OCI-LY3 (cell line): ENCODE data around the gene SYT7.
A peak's percentile ranks its signal among the peaks of the same experiment; 100 is the strongest.

Source experiments
- H2AFZ ChIP-seq: fragments of 200-600, 300-600 bp; shearing (Covaris generic); 2 replicates; pipeline ENCODE4 v1.6.0; 2014; ENCODE audit warnings: antibody characterized with exemption, low read depth, low read length
- H3K27ac ChIP-seq: fragments of 200-600, 300-600 bp; sonication (generic); 2 replicates; pipeline ENCODE4 v1.5.1; 2014; ENCODE audit warnings: mild to moderate bottlenecking, low read length, moderate library complexity, mixed read lengths
- H3K27me3 ChIP-seq: fragments of 200-600, 300-600 bp; sonication (generic); 2 replicates; pipeline ENCODE4 v1.6.1; 2014; ENCODE audit warnings: low read depth, low read length, mixed read lengths
- H3K36me3 ChIP-seq: fragments of 200-600, 300-600 bp; sonication (generic); replicated peaks from 2 replicates; pipeline ENCODE3; 2014; ENCODE audit warnings: low read depth, low read length, mixed read lengths
- H3K4me1 ChIP-seq: fragments of 300-600, 200-600 bp; sonication (generic); 2 replicates; pipeline ENCODE4 v1.6.1; 2014; ENCODE audit warnings: low read length, mixed read lengths
- H3K4me2 ChIP-seq: fragments of 200-600, 300-600 bp; sonication (generic); 2 replicates; pipeline ENCODE4 v1.6.1; 2014; ENCODE audit warnings: low read length, mixed read lengths
- H3K4me3 ChIP-seq: fragments of 300-600, 200-600 bp; sonication (generic); 2 replicates; pipeline ENCODE4 v1.5.1; 2014; ENCODE audit warnings: antibody characterized with exemption, mild to moderate bottlenecking, low read length, moderate library complexity
- H3K79me2 ChIP-seq: fragments of 300-600, 200-600 bp; shearing (Covaris generic); 2 replicates; pipeline ENCODE4 v1.6.1; 2014; ENCODE audit warnings: mild to moderate bottlenecking, low read length, mixed read lengths
- H3K9ac ChIP-seq: fragments of 300-600, 200-600 bp; shearing (Covaris generic); 2 replicates; pipeline ENCODE4 v1.6.0; 2014; ENCODE audit warnings: mild to moderate bottlenecking, low read length, moderate library complexity
- H3K9me3 ChIP-seq: fragments of 200-600, 300-600 bp; shearing (Covaris generic); 2 replicates; pipeline ENCODE4 v1.6.1; 2014; ENCODE audit warnings: low read length, mixed read lengths; ENCODE audit not compliant: insufficient read depth
- H4K20me1 ChIP-seq: fragments of 200-600, 300-600 bp; sonication (generic); 2 replicates; pipeline ENCODE4 v1.6.1; 2016; ENCODE audit warnings: low read length, mixed read lengths; ENCODE audit not compliant: insufficient read depth
- CTCF ChIP-seq: fragments of 200-600, 300-600 bp; sonication (generic); IDR thresholded peaks from 2 replicates; pipeline ENCODE4 v1.5.1; 2014; ENCODE audit warnings: antibody characterized with exemption, low read length, low read depth
- EZH2phosphoT487 ChIP-seq: fragments of 200-600 bp; shearing (Covaris generic); IDR thresholded peaks from 2 replicates; pipeline ENCODE4 v1.6.1; 2018; ENCODE audit warnings: antibody characterized with exemption, mixed run types, low read depth

Gene SYT7

GRCh38 chr11:61549177-61549576 is 31.7 kb downstream of the SYT7 start:
- Histone ChIP-seq H3K4me3 (no peak overlapping the region), H2AFZ (no peak overlapping the region), H3K4me1 (peaks cover 2% of the 10 kb centered on the region; the same call in 1 of the 2 replicates), H3K9me3 (no peaks in the 10 kb centered on the region), H3K79me2 (no peaks in the 10 kb centered on the region), H3K9ac (no peak overlapping the region), H3K27me3 (peaks cover 22% of the 10 kb centered on the region), H4K20me1 (no peaks in the 10 kb centered on the region), H3K27ac (no peak overlapping the region), H3K36me3 (no peaks in the 10 kb centered on the region), H3K4me2 (no peak overlapping the region)
- TF ChIP-seq EZH2phosphoT487, result no peak

GRCh38 chr11:61547246-61547645 is 33.6 kb downstream of the SYT7 start:
- H3K4me2 ChIP-seq, result no peak overlapping the region
- no peaks in the 10 kb centered on the region for H4K20me1 ChIP-seq
- H3K4me3 ChIP-seq, result no peak overlapping the region
- no peak overlapping the region for H3K27ac ChIP-seq
- no peak overlapping the region for H3K9ac ChIP-seq
- no peaks in the 10 kb centered on the region for H3K9me3 ChIP-seq
- H3K27me3 ChIP-seq, result peaks cover 9% of the 10 kb centered on the region; the same call in 1 of the 2 replicates
- TF ChIP-seq CTCF, result no peak
- TF ChIP-seq EZH2phosphoT487, result no peak
- H3K36me3 ChIP-seq, result no peaks in the 10 kb centered on the region
- no peak overlapping the region for H2AFZ ChIP-seq
- no peaks in the 10 kb centered on the region for H3K79me2 ChIP-seq
- H3K4me1 ChIP-seq, result peaks cover 2% of the 10 kb centered on the region; the same call in 1 of the 2 replicates

GRCh38 chr11:61546663-61547062 is 34.2 kb downstream of the SYT7 start:
- no peak overlapping the region for H3K4me3 ChIP-seq
- no peak overlapping the region for H3K9ac ChIP-seq
- no peaks in the 10 kb centered on the region for H3K79me2 ChIP-seq
- no peaks in the 10 kb centered on the region for H3K9me3 ChIP-seq
- peaks cover 6% of the 10 kb centered on the region; the same call in 1 of the 2 replicates for H3K27me3 ChIP-seq
- H2AFZ ChIP-seq, result no peak overlapping the region
- H3K4me1 ChIP-seq, result peaks cover 7% of the 10 kb centered on the region
- no peak overlapping the region for H3K4me2 ChIP-seq
- TF ChIP-seq EZH2phosphoT487, result no peak
- TF ChIP-seq CTCF, result no peak
- H4K20me1 ChIP-seq, result no peaks in the 10 kb centered on the region
- H3K36me3 ChIP-seq, result no peaks in the 10 kb centered on the region
- no peak overlapping the region for H3K27ac ChIP-seq

GRCh38 chr11:61545921-61546320 is 35.0 kb downstream of the SYT7 start:
- H3K4me1 ChIP-seq, result peaks cover 13% of the 10 kb centered on the region
- TF ChIP-seq CTCF, result no peak
- no peak for TF ChIP-seq EZH2phosphoT487
- no peaks in the 10 kb centered on the region for H3K36me3 ChIP-seq
- H3K79me2 ChIP-seq, result no peaks in the 10 kb centered on the region
- H4K20me1 ChIP-seq, result no peaks in the 10 kb centered on the region
- no peaks in the 10 kb centered on the region for H3K9me3 ChIP-seq
- H3K27ac ChIP-seq, result no peak overlapping the region
- no peak overlapping the region for H3K9ac ChIP-seq
- H2AFZ ChIP-seq, result no peak overlapping the region
- H3K4me2 ChIP-seq, result no peak overlapping the region
- H3K27me3 ChIP-seq, result peaks cover 4% of the 10 kb centered on the region; the same call in 1 of the 2 replicates
- no peak overlapping the region for H3K4me3 ChIP-seq

- H3K9ac ChIP-seq, result no peak overlapping the region
- peaks cover 16% of the 10 kb centered on the region for H3K4me1 ChIP-seq
- H3K9me3 ChIP-seq, result no peaks in the 10 kb centered on the region
- TF ChIP-seq CTCF (peak; percentile 68), EZH2phosphoT487 (no peak)
- H3K79me2 ChIP-seq, result no peaks in the 10 kb centered on the region
- H3K36me3 ChIP-seq, result no peaks in the 10 kb centered on the region
- H2AFZ ChIP-seq, result no peak overlapping the region
- H3K4me3 ChIP-seq, result no peak overlapping the region
- no peaks in the 10 kb centered on the region for H4K20me1 ChIP-seq
- H3K27me3 ChIP-seq, result peaks cover 6% of the 10 kb centered on the region; the same call in 1 of the 2 replicates
- no peak overlapping the region for H3K27ac ChIP-seq
- no peak overlapping the region for H3K4me2 ChIP-seq
Observed at GRCh38 chr11:61545341-61545740, 35.5 kb downstream of the SYT7 start.
